ENCODE data around the gene ZNF638. TPM values are rescaled to one million over a fixed set of nuclear protein-coding genes. Genes with fewer than 3 reads are reported as not detected.

The ZNF638 gene
- total and polyA plus RNA-seq, 9 donors, result 76.0 to 150 (median 105) TPM

GRCh38 chr2:71458413-71459083, 127.0 kb downstream of the ZNF638 start:
- Histone ChIP-seq H3K9me3 (replicated peaks; ENCODE audit: control insufficient read depth, low read depth, low read length) (peaks cover 6% of the 10 kb centered on the region), H3K4me3 (ENCODE audit: low read length) (no peak overlapping the region), H3K27ac (ENCODE audit: low read length) (no peak overlapping the region), H3K27me3 (ENCODE audit: control insufficient read depth, insufficient read depth, low read length) (peaks cover 8% of the 10 kb centered on the region), H3K36me3 (ENCODE audit: control insufficient read depth, insufficient read depth, low read length) (peaks cover 8% of the 10 kb centered on the region), H3K4me1 (ENCODE audit: control insufficient read depth, insufficient read depth, low read length) (peaks cover 90% of the 10 kb centered on the region)
- DNase-seq, result no peak
- 49% methylated on average over 3 of the region's 7 CpGs for WGBS (ENCODE audit: insufficient coverage)

- Histone ChIP-seq H3K27me3 (ENCODE audit: control insufficient read depth, insufficient read depth, low read length) (peaks cover 6% of the 10 kb centered on the region), H3K4me3 (ENCODE audit: low read length) (no peak overlapping the region), H3K27ac (ENCODE audit: low read length) (no peak overlapping the region), H3K4me1 (ENCODE audit: control insufficient read depth, insufficient read depth, low read length) (peaks cover 90% of the 10 kb centered on the region), H3K36me3 (ENCODE audit: control insufficient read depth, insufficient read depth, low read length) (peaks cover 8% of the 10 kb centered on the region), H3K9me3 (replicated peaks; ENCODE audit: control insufficient read depth, low read depth, low read length) (peaks cover 6% of the 10 kb centered on the region)
- no peak for DNase-seq
- WGBS (ENCODE audit: insufficient coverage), result 67% methylated on average over 2 of the region's 2 CpGs
These were observed 127.5 kb downstream of the ZNF638 start for GRCh38 chr2:71459084-71459431.

DNA sequence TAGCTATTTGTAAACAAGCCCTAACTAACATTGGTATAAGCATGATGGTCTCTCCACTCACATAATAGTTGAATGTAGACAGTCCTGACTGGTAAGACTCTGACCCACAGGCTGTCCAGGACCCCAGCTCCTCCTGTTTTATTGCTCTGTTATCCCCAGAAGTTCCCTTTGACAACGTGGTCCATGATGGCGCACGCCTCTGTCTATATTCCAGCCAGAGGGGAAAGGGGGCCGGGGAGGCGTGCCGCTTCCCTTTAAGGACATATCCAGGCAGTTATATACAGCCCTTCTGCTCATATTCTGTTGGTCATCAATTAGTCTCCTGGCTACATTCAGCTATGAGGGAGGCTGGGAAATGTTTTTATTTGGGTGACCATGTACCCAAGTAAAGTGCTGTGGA, 128.5 kb downstream of the ZNF638 start:
- Histone ChIP-seq H3K27ac (ENCODE audit: low read length) (no peak overlapping the region), H3K4me1 (ENCODE audit: control insufficient read depth, insufficient read depth, low read length) (peaks cover 90% of the 10 kb centered on the region), H3K27me3 (ENCODE audit: control insufficient read depth, insufficient read depth, low read length) (peaks cover 8% of the 10 kb centered on the region), H3K36me3 (ENCODE audit: control insufficient read depth, insufficient read depth, low read length) (peaks cover 8% of the 10 kb centered on the region), H3K9me3 (replicated peaks; ENCODE audit: control insufficient read depth, low read depth, low read length) (peaks cover 6% of the 10 kb centered on the region), H3K4me3 (ENCODE audit: low read length) (no peak overlapping the region)
- no peak for DNase-seq
- 56% methylated on average over 3 of the region's 6 CpGs for WGBS (ENCODE audit: insufficient coverage)

- H3K27me3 ChIP-seq (ENCODE audit: control insufficient read depth, insufficient read depth, low read length), result peaks cover 15% of the 10 kb centered on the region
- WGBS (ENCODE audit: insufficient coverage), result 61% methylated on average over 7 of the region's 9 CpGs
- H3K36me3 ChIP-seq (ENCODE audit: control insufficient read depth, insufficient read depth, low read length), result peaks cover 8% of the 10 kb centered on the region
- H3K4me1 ChIP-seq (ENCODE audit: control insufficient read depth, insufficient read depth, low read length), result peaks cover 90% of the 10 kb centered on the region
- no peak overlapping the region for H3K4me3 ChIP-seq (ENCODE audit: low read length)
- H3K27ac ChIP-seq (ENCODE audit: low read length), result peak overlapping the region; percentile 44
- H3K9me3 ChIP-seq (replicated peaks; ENCODE audit: control insufficient read depth, low read depth, low read length), result peaks cover 6% of the 10 kb centered on the region
- peak; percentile 48 for DNase-seq
These were observed 129.2 kb downstream of the ZNF638 start for GRCh38 chr2:71460595-71461303.

- Histone ChIP-seq H3K9me3 (replicated peaks; ENCODE audit: control insufficient read depth, low read depth, low read length) (peaks cover 6% of the 10 kb centered on the region), H3K4me1 (ENCODE audit: control insufficient read depth, insufficient read depth, low read length) (peaks cover 90% of the 10 kb centered on the region), H3K27me3 (ENCODE audit: control insufficient read depth, insufficient read depth, low read length) (peaks cover 20% of the 10 kb centered on the region), H3K4me3 (ENCODE audit: low read length) (no peak overlapping the region), H3K27ac (ENCODE audit: low read length) (peak overlapping the region; percentile 37), H3K36me3 (ENCODE audit: control insufficient read depth, insufficient read depth, low read length) (peaks cover 8% of the 10 kb centered on the region)
- 68% methylated on average over 5 of the region's 5 CpGs for WGBS (ENCODE audit: insufficient coverage)
- no peak for DNase-seq
These were observed 129.7 kb downstream of the ZNF638 start for GRCh38 chr2:71461304-71461671.

DNA sequence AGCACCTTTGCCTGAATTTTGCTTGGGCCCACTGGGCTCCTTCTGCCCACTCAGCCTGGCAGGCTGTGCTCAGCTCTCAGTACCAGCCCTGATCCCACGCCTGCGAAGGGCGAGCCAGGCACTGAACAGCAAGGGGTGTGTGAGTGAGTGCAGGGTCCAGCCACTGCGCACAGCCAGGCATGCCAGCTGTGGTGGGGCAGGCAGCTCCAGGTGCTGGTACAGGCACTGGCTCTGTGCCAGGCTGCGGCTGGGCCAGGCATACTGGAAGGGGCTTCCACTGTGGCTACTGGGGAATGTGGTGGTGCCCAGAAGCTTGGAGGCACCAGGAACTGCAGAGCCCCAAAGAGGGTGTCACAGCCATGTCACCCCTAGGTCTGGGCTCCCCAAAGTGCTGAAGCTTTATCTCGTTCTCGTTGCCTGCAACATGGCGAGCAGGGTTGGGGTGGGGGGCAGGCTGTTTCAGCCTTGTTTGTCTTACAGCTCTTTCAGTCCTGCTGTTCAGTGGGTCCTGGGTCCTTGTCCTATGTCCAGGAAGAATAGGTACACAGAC, 130.5 kb downstream of the ZNF638 start:
- no peak overlapping the region for H3K4me3 ChIP-seq (ENCODE audit: low read length)
- peaks cover 6% of the 10 kb centered on the region for H3K9me3 ChIP-seq (replicated peaks; ENCODE audit: control insufficient read depth, low read depth, low read length)
- H3K4me1 ChIP-seq (ENCODE audit: control insufficient read depth, insufficient read depth, low read length), result peaks cover 83% of the 10 kb centered on the region
- peaks cover 27% of the 10 kb centered on the region for H3K27me3 ChIP-seq (ENCODE audit: control insufficient read depth, insufficient read depth, low read length)
- H3K27ac ChIP-seq (ENCODE audit: low read length), result no peak overlapping the region
- H3K36me3 ChIP-seq (ENCODE audit: control insufficient read depth, insufficient read depth, low read length), result peaks cover 8% of the 10 kb centered on the region
- WGBS (ENCODE audit: insufficient coverage), result 86% methylated on average over 7 of the region's 8 CpGs
- no peak for DNase-seq

GRCh38 chr2:71462641-71463341, 131.2 kb downstream of the ZNF638 start:
- Histone ChIP-seq H3K4me3 (ENCODE audit: low read length) (no peak overlapping the region), H3K36me3 (ENCODE audit: control insufficient read depth, insufficient read depth, low read length) (peaks cover 6% of the 10 kb centered on the region), H3K4me1 (ENCODE audit: control insufficient read depth, insufficient read depth, low read length) (peaks cover 80% of the 10 kb centered on the region), H3K27ac (ENCODE audit: low read length) (no peak overlapping the region), H3K27me3 (ENCODE audit: control insufficient read depth, insufficient read depth, low read length) (peaks cover 27% of the 10 kb centered on the region), H3K9me3 (replicated peaks; ENCODE audit: control insufficient read depth, low read depth, low read length) (peaks cover 6% of the 10 kb centered on the region)
- 88% methylated on average over 5 of the region's 5 CpGs for WGBS (ENCODE audit: insufficient coverage)
- no peak for DNase-seq

DNA sequence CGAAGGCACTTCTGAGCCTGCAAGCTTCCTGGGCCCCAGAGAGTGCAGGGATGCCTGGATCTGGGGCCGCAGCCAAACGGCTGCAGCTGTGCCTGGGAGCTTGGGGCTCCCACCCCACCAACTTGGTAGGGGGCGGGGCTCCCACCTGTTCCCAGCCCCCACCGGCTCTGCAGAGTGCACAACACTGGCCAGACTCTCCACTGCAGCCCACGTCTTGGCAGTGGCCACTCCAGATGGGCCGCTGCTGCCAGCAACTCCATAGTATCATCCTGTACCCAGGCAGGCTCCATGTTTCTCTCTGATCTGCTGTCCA, 131.7 kb downstream of the ZNF638 start:
- peak; percentile 74 for DNase-seq
- 67% methylated on average over 7 of the region's 7 CpGs for WGBS (ENCODE audit: insufficient coverage)
- H3K27me3 ChIP-seq (ENCODE audit: control insufficient read depth, insufficient read depth, low read length), result peaks cover 30% of the 10 kb centered on the region
- H3K4me1 ChIP-seq (ENCODE audit: control insufficient read depth, insufficient read depth, low read length), result peaks cover 81% of the 10 kb centered on the region
- H3K4me3 ChIP-seq (ENCODE audit: low read length), result no peak overlapping the region
- peaks cover 6% of the 10 kb centered on the region for H3K36me3 ChIP-seq (ENCODE audit: control insufficient read depth, insufficient read depth, low read length)
- no peak overlapping the region for H3K27ac ChIP-seq (ENCODE audit: low read length)
- H3K9me3 ChIP-seq (replicated peaks; ENCODE audit: control insufficient read depth, low read depth, low read length), result peaks cover 6% of the 10 kb centered on the region

DNA sequence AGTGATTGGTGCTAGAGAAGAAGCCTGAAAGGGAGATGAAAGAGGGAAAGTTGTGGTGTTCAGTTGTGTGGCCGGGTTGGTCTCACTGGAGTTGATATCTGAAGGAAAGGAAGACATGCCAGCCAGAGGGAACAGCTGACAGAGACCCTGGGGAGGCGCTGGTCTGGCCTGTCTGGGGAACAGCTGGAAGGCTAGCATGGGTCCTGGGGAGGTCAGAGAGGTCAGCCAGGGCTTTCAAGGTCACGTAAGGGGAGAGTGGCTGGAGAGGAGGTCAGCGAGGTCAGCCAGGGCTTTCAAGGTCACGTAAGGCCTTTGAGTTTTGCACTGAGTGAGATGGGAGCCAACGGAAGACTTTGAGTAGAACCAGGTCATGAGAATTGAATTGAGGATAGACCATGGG, 132.8 kb downstream of the ZNF638 start:
- DNase-seq, result no peak
- WGBS (ENCODE audit: insufficient coverage), result 77% methylated on average over 6 of the region's 6 CpGs
- Histone ChIP-seq H3K27ac (ENCODE audit: low read length) (no peak overlapping the region), H3K9me3 (replicated peaks; ENCODE audit: control insufficient read depth, low read depth, low read length) (peaks cover 6% of the 10 kb centered on the region), H3K4me1 (ENCODE audit: control insufficient read depth, insufficient read depth, low read length) (peaks cover 80% of the 10 kb centered on the region), H3K4me3 (ENCODE audit: low read length) (no peak overlapping the region), H3K27me3 (ENCODE audit: control insufficient read depth, insufficient read depth, low read length) (peaks cover 37% of the 10 kb centered on the region), H3K36me3 (ENCODE audit: control insufficient read depth, insufficient read depth, low read length) (no peaks in the 10 kb centered on the region)

DNA sequence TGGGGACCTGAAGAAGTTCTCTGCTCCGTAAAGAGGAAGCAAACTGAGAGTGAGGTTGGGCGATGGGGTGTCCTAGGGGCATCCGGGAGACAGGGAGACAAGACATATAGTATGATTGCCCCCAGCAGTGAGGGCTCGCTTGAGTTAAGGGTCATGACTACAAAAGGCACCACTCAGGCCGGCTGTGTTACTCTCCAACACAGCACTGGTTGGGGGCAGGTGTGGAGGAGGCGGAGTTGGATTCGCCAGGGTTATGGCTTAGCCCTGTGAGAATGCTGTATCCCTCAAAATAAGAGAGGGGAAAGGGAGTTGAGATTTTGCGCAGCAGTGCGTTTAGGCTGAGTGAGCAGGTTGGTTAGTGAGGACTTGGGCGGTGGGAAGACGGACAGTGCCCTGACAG, 133.8 kb downstream of the ZNF638 start:
- Histone ChIP-seq H3K4me3 (ENCODE audit: low read length) (no peak overlapping the region), H3K27ac (ENCODE audit: low read length) (no peak overlapping the region), H3K36me3 (ENCODE audit: control insufficient read depth, insufficient read depth, low read length) (peaks cover 3% of the 10 kb centered on the region), H3K4me1 (ENCODE audit: control insufficient read depth, insufficient read depth, low read length) (peaks cover 79% of the 10 kb centered on the region), H3K9me3 (replicated peaks; ENCODE audit: control insufficient read depth, low read depth, low read length) (peaks cover 6% of the 10 kb centered on the region), H3K27me3 (ENCODE audit: control insufficient read depth, insufficient read depth, low read length) (peaks cover 39% of the 10 kb centered on the region)
- WGBS (ENCODE audit: insufficient coverage), result 27% methylated on average over 6 of the region's 11 CpGs
- DNase-seq, result no peak

Measured in muscle of leg (tissue), 11 donors.